Neural progenitor cell (in vitro differentiated cells): ENCODE results near the gene METTL9.

Experiments
- EZH2 ChIP-seq: fragments of 200-600 bp; sonication (generic); IDR thresholded peaks from 2 replicates; pipeline ENCODE4 v1.6.1; 2017; ENCODE audit warnings: antibody characterized with exemption, mild to moderate bottlenecking, moderate library complexity
- EZH2phosphoT487 ChIP-seq: fragments of 200-600 bp; sonication (generic); IDR thresholded peaks from 2 replicates; pipeline ENCODE4 v1.6.1; 2017; ENCODE audit warnings: antibody characterized with exemption
- TF ChIP-seq, protein P1 (sequence below): fragments of 200-600 bp; sonication (generic); IDR thresholded peaks from 2 replicates; pipeline ENCODE4 v1.5.1; 2017; ENCODE audit warnings: antibody characterized with exemption, mild to moderate bottlenecking

DNA sequence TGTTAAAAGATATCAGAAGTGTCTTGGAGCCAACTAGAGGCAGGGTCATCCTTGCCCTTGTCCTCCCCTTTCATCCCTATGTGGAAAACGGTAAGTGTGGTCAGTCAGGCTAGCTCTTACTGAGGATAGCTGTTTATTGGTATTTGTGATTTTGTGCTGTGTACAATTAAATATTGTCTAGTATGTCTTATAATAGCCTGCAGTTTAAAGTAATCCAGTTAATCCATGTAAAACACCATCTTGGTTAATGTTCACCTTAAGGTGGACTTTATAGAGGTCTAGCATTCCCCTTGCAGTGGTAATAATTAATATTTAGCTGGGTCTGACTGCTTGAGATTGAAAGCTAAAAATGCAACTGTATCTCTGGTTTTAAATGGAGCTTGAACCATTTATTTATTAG, 25.6 kb downstream of the METTL9 start:
- TF ChIP-seq, protein P1, sequence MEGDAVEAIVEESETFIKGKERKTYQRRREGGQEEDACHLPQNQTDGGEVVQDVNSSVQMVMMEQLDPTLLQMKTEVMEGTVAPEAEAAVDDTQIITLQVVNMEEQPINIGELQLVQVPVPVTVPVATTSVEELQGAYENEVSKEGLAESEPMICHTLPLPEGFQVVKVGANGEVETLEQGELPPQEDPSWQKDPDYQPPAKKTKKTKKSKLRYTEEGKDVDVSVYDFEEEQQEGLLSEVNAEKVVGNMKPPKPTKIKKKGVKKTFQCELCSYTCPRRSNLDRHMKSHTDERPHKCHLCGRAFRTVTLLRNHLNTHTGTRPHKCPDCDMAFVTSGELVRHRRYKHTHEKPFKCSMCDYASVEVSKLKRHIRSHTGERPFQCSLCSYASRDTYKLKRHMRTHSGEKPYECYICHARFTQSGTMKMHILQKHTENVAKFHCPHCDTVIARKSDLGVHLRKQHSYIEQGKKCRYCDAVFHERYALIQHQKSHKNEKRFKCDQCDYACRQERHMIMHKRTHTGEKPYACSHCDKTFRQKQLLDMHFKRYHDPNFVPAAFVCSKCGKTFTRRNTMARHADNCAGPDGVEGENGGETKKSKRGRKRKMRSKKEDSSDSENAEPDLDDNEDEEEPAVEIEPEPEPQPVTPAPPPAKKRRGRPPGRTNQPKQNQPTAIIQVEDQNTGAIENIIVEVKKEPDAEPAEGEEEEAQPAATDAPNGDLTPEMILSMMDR: no peak
- TF ChIP-seq EZH2 (no peak), EZH2phosphoT487 (no peak)
